Mesendoderm (in vitro differentiated cells): ENCODE data around the gene POLR2C.

Experiments
- DNase-seq: peaks from one replicate; pipeline ENCODE4 v3.0.0; 2013
- H2AK5ac ChIP-seq: 2 replicates; pipeline ENCODE4 v1.6.1; 2013; ENCODE audit warnings: low read length, inconsistent platforms
- H2BK120ac ChIP-seq: 2 replicates; pipeline ENCODE4 v1.6.1; 2013; ENCODE audit warnings: low read depth, mild to moderate bottlenecking, low read length, moderate library complexity, mixed read lengths
- H2BK15ac ChIP-seq: replicated peaks from 2 replicates; pipeline ENCODE4 v1.6.1; 2013; ENCODE audit warnings: low read depth, mild to moderate bottlenecking, moderate library complexity
- H2BK5ac ChIP-seq: 2 replicates; pipeline ENCODE4 v1.6.1; 2013; ENCODE audit warnings: low read length, inconsistent platforms
- H3K18ac ChIP-seq: 2 replicates; pipeline ENCODE4 v1.6.1; 2013; ENCODE audit warnings: mild to moderate bottlenecking, low read length, mixed read lengths
- H3K23ac ChIP-seq: one replicate; pipeline ENCODE4 v1.6.1; 2013; ENCODE audit warnings: low read length
- H3K27ac ChIP-seq: 2 replicates; pipeline ENCODE4 v1.5.1; 2013; ENCODE audit warnings: low read depth, mild to moderate bottlenecking, inconsistent platforms, low read length, moderate library complexity
- H3K27me3 ChIP-seq: 2 replicates; pipeline ENCODE4 v1.6.1; 2013; ENCODE audit warnings: low read length, control low read depth, mild to moderate bottlenecking, inconsistent platforms; ENCODE audit not compliant: insufficient read depth, poor library complexity
- H3K36me3 ChIP-seq: 2 replicates; pipeline ENCODE4 v1.6.1; 2013; ENCODE audit warnings: low read length, inconsistent platforms; ENCODE audit not compliant: control insufficient read depth, insufficient read depth
- H3K4ac ChIP-seq: one replicate; pipeline ENCODE4 v1.6.1; 2013; ENCODE audit warnings: low read depth, mild to moderate bottlenecking, low read length, moderate library complexity
- H3K4me1 ChIP-seq: 2 replicates; pipeline ENCODE4 v1.6.1; 2013; ENCODE audit warnings: low read depth, low read length, inconsistent platforms; ENCODE audit not compliant: control insufficient read depth
- H3K4me2 ChIP-seq: 2 replicates; pipeline ENCODE4 v1.6.1; 2013; ENCODE audit warnings: low read length
- H3K4me3 ChIP-seq: 2 replicates; pipeline ENCODE4 v1.5.1; 2013; ENCODE audit warnings: mild to moderate bottlenecking, low read length
- H3K56ac ChIP-seq: one replicate; pipeline ENCODE4 v1.6.1; 2013; ENCODE audit warnings: low read length
- H3K79me1 ChIP-seq: 2 replicates; pipeline ENCODE4 v1.6.1; 2013; ENCODE audit warnings: low read length, inconsistent platforms
- H3K79me2 ChIP-seq: 2 replicates; pipeline ENCODE4 v1.6.1; 2013; ENCODE audit warnings: mild to moderate bottlenecking, low read length; ENCODE audit not compliant: control insufficient read depth, insufficient read depth
- H3K9ac ChIP-seq: 2 replicates; pipeline ENCODE4 v1.6.1; 2013; ENCODE audit warnings: low read length, inconsistent platforms
- H4K5ac ChIP-seq: one replicate; pipeline ENCODE4 v1.6.1; 2013; ENCODE audit warnings: low read length
- H4K8ac ChIP-seq: one replicate; pipeline ENCODE4 v1.6.1; 2013; ENCODE audit warnings: low read depth, mild to moderate bottlenecking, control low read depth, low read length, moderate library complexity
- WGBS: extraction: QIAGEN DNeasy Blood & Tissue Kit; methylation state at CpG from one replicate; pipeline ENCODE4 v1.1.7; 2013; ENCODE audit warnings: low lambda C conversion rate, missing lambda C conversion rate; ENCODE audit not compliant: insufficient coverage; ENCODE audit errors: extremely low coverage; 5-methylcytosine and 5-hydroxymethylcytosine counted together

The POLR2C gene

GRCh38 chr16:57519796-57520360 is 57.4 kb downstream of the POLR2C start:
- no peak overlapping the region for H3K9ac ChIP-seq
- no peak overlapping the region for H3K4ac ChIP-seq
- peak; percentile 78 for DNase-seq
- H3K36me3 ChIP-seq = no peaks in the 10 kb centered on the region
- no peak overlapping the region for H4K5ac ChIP-seq
- H2BK120ac ChIP-seq = no peak overlapping the region
- H2BK5ac ChIP-seq = no peak overlapping the region
- no peak overlapping the region for H3K56ac ChIP-seq
- WGBS = no CpG with 5 or more reads among the region's 10 CpGs
- no peak overlapping the region for H3K4me3 ChIP-seq
- no peaks in the 10 kb centered on the region for H3K79me2 ChIP-seq
- no peak overlapping the region for H3K18ac ChIP-seq
- no peaks in the 10 kb centered on the region for H3K4me1 ChIP-seq
- H3K27me3 ChIP-seq = no peaks in the 10 kb centered on the region
- H3K23ac ChIP-seq = no peak overlapping the region
- H3K79me1 ChIP-seq = no peaks in the 10 kb centered on the region
- H3K4me2 ChIP-seq = no peak overlapping the region
- no peak overlapping the region for H4K8ac ChIP-seq
- H2BK15ac ChIP-seq = no peak overlapping the region
- no peak overlapping the region for H3K27ac ChIP-seq
- H2AK5ac ChIP-seq = no peak overlapping the region
